H54 (cell line): ENCODE results near the gene NXNL1.

ENCODE experiments used
- DNase-seq: peaks from one replicate; pipeline ENCODE4 v3.0.0; 2011; ENCODE audit warnings: low spot score, mixed read lengths; ENCODE audit not compliant: insufficient read length
- FAIRE-seq: peaks from 3 replicates; lab custom pipeline; 2011; peaks lifted over from hg19 to GRCh38; lab: Jason Lieb, UNC
- POLR2A ChIP-seq: IDR thresholded peaks from 2 replicates; pipeline ENCODE4 v1.6.1; 2011; ENCODE audit warnings: low read depth, mild to moderate bottlenecking, low read length

The NXNL1 gene

GRCh38 chr19:17495639-17496296 is 35.0 kb upstream of the NXNL1 start:
- DNase-seq (no peak), FAIRE-seq (no peak)
- TF ChIP-seq POLR2A: no peak

- no peak for TF ChIP-seq POLR2A
- DNase-seq (no peak), FAIRE-seq (no peak)
Measured at GRCh38 chr19:17491287-17491686, 30.6 kb upstream of the NXNL1 start.

GRCh38 chr19:17490411-17490810 is 29.7 kb upstream of the NXNL1 start:
- DNase-seq (no peak), FAIRE-seq (no peak)
- TF ChIP-seq POLR2A: no peak

GRCh38 chr19:17489392-17490030 is 28.8 kb upstream of the NXNL1 start:
- DNase-seq (no peak), FAIRE-seq (no peak)
- no peak for TF ChIP-seq POLR2A

- no peak for FAIRE-seq
- TF ChIP-seq POLR2A: no peak
- no peak for DNase-seq
Measured at GRCh38 chr19:17488593-17489391, 28.1 kb upstream of the NXNL1 start.

- TF ChIP-seq POLR2A: no peak
- FAIRE-seq (no peak), DNase-seq (no peak)
Measured at GRCh38 chr19:17487284-17488121, 26.8 kb upstream of the NXNL1 start.

- FAIRE-seq (no peak), DNase-seq (no peak)
- no peak for TF ChIP-seq POLR2A
Measured at GRCh38 chr19:17486545-17487240, 26.0 kb upstream of the NXNL1 start.

- TF ChIP-seq POLR2A: no peak
- no peak for FAIRE-seq
- no peak for DNase-seq
Measured at GRCh38 chr19:17484520-17485185, 23.9 kb upstream of the NXNL1 start.

- no peak for DNase-seq
- no peak for TF ChIP-seq POLR2A
- FAIRE-seq: no peak
Measured at GRCh38 chr19:17483605-17484002, 22.9 kb upstream of the NXNL1 start.

GRCh38 chr19:17482877-17483604 is 22.3 kb upstream of the NXNL1 start:
- DNase-seq: no peak
- FAIRE-seq: no peak
- no peak for TF ChIP-seq POLR2A

- FAIRE-seq (no peak), DNase-seq (no peak)
- no peak for TF ChIP-seq POLR2A
Measured at GRCh38 chr19:17481986-17482385, 21.3 kb upstream of the NXNL1 start.

- DNase-seq (peak; percentile 45), FAIRE-seq (no peak)
- TF ChIP-seq POLR2A: no peak
Measured at GRCh38 chr19:17479325-17479791, 18.6 kb upstream of the NXNL1 start.
